Hepatocyte (in vitro differentiated cells): ENCODE results near the gene RIN3. TPM values are rescaled to one million over a fixed set of nuclear protein-coding genes. Genes with fewer than 3 reads are reported as not detected.

ENCODE experiments used
- DNase-seq: peaks from one replicate; pipeline ENCODE4 v3.0.0-alpha.2; 2016; ENCODE audit warnings: low spot score
- H2AFZ ChIP-seq: fragments of 200-600 bp; sonication (generic); 2 replicates; pipeline ENCODE4 v1.6.0; 2016; ENCODE audit warnings: antibody characterized with exemption, mild to moderate bottlenecking
- H3K27ac ChIP-seq: fragments of 200-600 bp; sonication (generic); 2 replicates; pipeline ENCODE4 v1.5.1; 2016; ENCODE audit warnings: mild to moderate bottlenecking
- H3K27me3 ChIP-seq: fragments of 200-600 bp; sonication (generic); 2 replicates; pipeline ENCODE4 v1.6.1; 2016
- H3K36me3 ChIP-seq: fragments of 200-600 bp; sonication (generic); replicated peaks from 2 replicates; pipeline ENCODE4 v1.5.1; 2016; ENCODE audit warnings: low read depth; ENCODE audit not compliant: insufficient read depth
- H3K4me1 ChIP-seq: fragments of 200-600 bp; sonication (generic); 2 replicates; pipeline ENCODE4 v1.5.1; 2016; ENCODE audit warnings: mild to moderate bottlenecking, moderate library complexity; ENCODE audit not compliant: insufficient read depth
- H3K4me2 ChIP-seq: fragments of 200-600 bp; sonication (generic); 2 replicates; pipeline ENCODE4 v1.6.0; 2016
- H3K4me3 ChIP-seq: fragments of 200-600 bp; sonication (generic); 2 replicates; pipeline ENCODE4 v1.5.1; 2016; ENCODE audit warnings: mild to moderate bottlenecking
- H3K79me2 ChIP-seq: fragments of 200-600 bp; sonication (generic); 2 replicates; pipeline ENCODE4 v1.6.0; 2017; ENCODE audit warnings: mild to moderate bottlenecking
- H3K9me2 ChIP-seq: fragments of 200-600 bp; sonication (generic); replicated peaks from 2 replicates; pipeline ENCODE4 v1.6.0; 2017; ENCODE audit warnings: mild to moderate bottlenecking; ENCODE audit not compliant: insufficient read depth
- H3K9me3 ChIP-seq: fragments of 200-600 bp; sonication (generic); 2 replicates; pipeline ENCODE4 v1.5.1; 2016; ENCODE audit warnings: low read depth, mild to moderate bottlenecking
- H4K20me1 ChIP-seq: fragments of 200-600 bp; sonication (generic); 2 replicates; pipeline ENCODE4 v1.6.0; 2016; ENCODE audit warnings: mild to moderate bottlenecking; ENCODE audit not compliant: insufficient read depth, poor library complexity, severe bottlenecking
- CTCF ChIP-seq: fragments of 200-600 bp; sonication (generic); IDR thresholded peaks from 2 replicates; pipeline ENCODE4 v1.5.1; 2016; ENCODE audit warnings: antibody characterized with exemption, mild to moderate bottlenecking; ENCODE audit not compliant: poor library complexity
- EZH2 ChIP-seq: fragments of 200-600 bp; sonication (generic); IDR thresholded peaks from 2 replicates; pipeline ENCODE4 v1.6.1; 2016; ENCODE audit warnings: antibody characterized with exemption, mild to moderate bottlenecking, borderline replicate concordance
- EZH2phosphoT487 ChIP-seq: fragments of 200-600 bp; sonication (generic); IDR thresholded peaks from one replicate; pipeline ENCODE4 v1.6.1; 2018; ENCODE audit warnings: antibody characterized with exemption, mild to moderate bottlenecking, low read depth, moderate library complexity; ENCODE audit not compliant: unreplicated experiment, severe bottlenecking
- WGBS: methylation state at CpG from one replicate; pipeline ENCODE4 v1.1.6; 2016; ENCODE audit warnings: low lambda C conversion rate; ENCODE audit errors: missing lambda C conversion rate; 5-methylcytosine and 5-hydroxymethylcytosine counted together
- polyA plus RNA-seq: library from polyadenylated mRNA; unstranded; fragments of >200 nt; fragmentation: Nextera tagmentation; extraction: Ambion mirVana; gene quantifications from 2 replicates; pipeline ENCODE4 v1.2.1, GENCODE V29; 2016
- total RNA-seq: library from RNA; depleted of rRNA; stranded (reverse); fragments of >200 nt; gene quantifications from 2 replicates; pipeline ENCODE4 v1.2.3, GENCODE V29; 2014

Gene RIN3
- total and polyA plus RNA-seq, 2 experiments from 2014 or later = 4.2 to 11.8 TPM

GRCh38 chr14:92728759-92729364, 215.3 kb downstream of the RIN3 start:
- Histone ChIP-seq H3K36me3 (no peaks in the 10 kb centered on the region), H3K27me3 (no peaks in the 10 kb centered on the region), H3K27ac (no peak overlapping the region), H3K9me2 (no peaks in the 10 kb centered on the region), H3K9me3 (no peaks in the 10 kb centered on the region), H4K20me1 (no peaks in the 10 kb centered on the region), H2AFZ (no peak overlapping the region), H3K79me2 (peaks cover 3% of the 10 kb centered on the region), H3K4me2 (no peak overlapping the region), H3K4me3 (no peak overlapping the region), H3K4me1 (peaks cover 12% of the 10 kb centered on the region)
- no peak for DNase-seq
- TF ChIP-seq EZH2phosphoT487 (no peak), CTCF (no peak), EZH2 (no peak)
- 86% methylated on average over 6 of the region's 8 CpGs for WGBS

GRCh38 chr14:92729634-92730358, 216.2 kb downstream of the RIN3 start:
- H3K4me3 ChIP-seq = no peak overlapping the region
- no peak overlapping the region for H3K27ac ChIP-seq
- peaks cover 3% of the 10 kb centered on the region for H3K79me2 ChIP-seq
- H2AFZ ChIP-seq = no peak overlapping the region
- peaks cover 9% of the 10 kb centered on the region for H3K4me1 ChIP-seq
- no peaks in the 10 kb centered on the region for H3K9me3 ChIP-seq
- H4K20me1 ChIP-seq = no peaks in the 10 kb centered on the region
- DNase-seq = no peak
- TF ChIP-seq EZH2 (no peak), CTCF (no peak), EZH2phosphoT487 (no peak)
- H3K4me2 ChIP-seq = no peak overlapping the region
- no peaks in the 10 kb centered on the region for H3K27me3 ChIP-seq
- 84% methylated on average over 14 of the region's 14 CpGs for WGBS
- no peaks in the 10 kb centered on the region for H3K36me3 ChIP-seq
- H3K9me2 ChIP-seq = no peaks in the 10 kb centered on the region

GRCh38 chr14:92731622-92732115, 218.1 kb downstream of the RIN3 start:
- Histone ChIP-seq H3K4me2 (no peak overlapping the region), H3K4me1 (peaks cover 7% of the 10 kb centered on the region), H3K27me3 (no peaks in the 10 kb centered on the region), H3K27ac (no peak overlapping the region), H2AFZ (no peak overlapping the region), H3K9me3 (no peaks in the 10 kb centered on the region), H3K79me2 (peaks cover 14% of the 10 kb centered on the region), H3K4me3 (no peak overlapping the region), H3K9me2 (no peaks in the 10 kb centered on the region), H4K20me1 (no peaks in the 10 kb centered on the region), H3K36me3 (no peaks in the 10 kb centered on the region)
- 98% methylated on average over 3 of the region's 3 CpGs for WGBS
- no peak for DNase-seq
- TF ChIP-seq EZH2phosphoT487 (no peak), EZH2 (no peak), CTCF (no peak)
